Keratinocyte (primary cell): ENCODE data around the gene ZIC5.

Source experiments
- EZH2 ChIP-seq: IDR thresholded peaks from one replicate; pipeline ENCODE4 v1.6.1; 2012; ENCODE audit warnings: inconsistent platforms, mild to moderate bottlenecking, low read length, moderate library complexity
- TF ChIP-seq, protein P1 (sequence below), 3 experiments: IDR thresholded peaks in 1 of 3; conservative IDR thresholded peaks in 1 of 3; optimal IDR thresholded peaks in 1 of 3; 2 replicates in 2 of 3; 3 replicates in 1 of 3; pipeline versions ENCODE3 to v1.5.1; 2011; ENCODE audit warnings: low read length in 3 of 3, mild to moderate bottlenecking in 3 of 3, moderate library complexity in 2 of 3, control low read depth in 1 of 3, inconsistent platforms in 1 of 3; ENCODE audit not compliant: insufficient read depth in 2 of 3; ENCODE audit errors: extremely low read depth in 1 of 3

DNA sequence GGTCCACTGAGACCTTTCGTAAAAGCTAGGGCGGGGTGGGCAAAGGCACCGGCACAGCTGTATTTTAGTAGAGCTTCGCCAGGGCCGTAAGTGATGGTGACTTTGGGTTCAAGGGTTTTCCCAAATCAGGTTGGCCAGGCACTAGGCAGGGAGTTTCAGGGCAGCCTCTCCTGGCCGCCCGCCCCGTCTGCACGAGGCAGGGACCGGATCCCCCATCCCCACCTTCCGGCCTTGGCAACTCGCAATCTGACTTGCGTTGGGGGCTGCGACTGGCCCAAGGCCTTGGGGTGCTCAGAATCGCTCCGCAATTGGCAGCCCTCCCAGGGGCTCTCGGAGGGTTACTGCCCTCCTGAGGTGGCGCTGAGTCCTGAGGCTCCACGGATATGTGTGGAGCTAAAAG lies 4.1 kb upstream of the ZIC5 start:
- TF ChIP-seq, protein P1, sequence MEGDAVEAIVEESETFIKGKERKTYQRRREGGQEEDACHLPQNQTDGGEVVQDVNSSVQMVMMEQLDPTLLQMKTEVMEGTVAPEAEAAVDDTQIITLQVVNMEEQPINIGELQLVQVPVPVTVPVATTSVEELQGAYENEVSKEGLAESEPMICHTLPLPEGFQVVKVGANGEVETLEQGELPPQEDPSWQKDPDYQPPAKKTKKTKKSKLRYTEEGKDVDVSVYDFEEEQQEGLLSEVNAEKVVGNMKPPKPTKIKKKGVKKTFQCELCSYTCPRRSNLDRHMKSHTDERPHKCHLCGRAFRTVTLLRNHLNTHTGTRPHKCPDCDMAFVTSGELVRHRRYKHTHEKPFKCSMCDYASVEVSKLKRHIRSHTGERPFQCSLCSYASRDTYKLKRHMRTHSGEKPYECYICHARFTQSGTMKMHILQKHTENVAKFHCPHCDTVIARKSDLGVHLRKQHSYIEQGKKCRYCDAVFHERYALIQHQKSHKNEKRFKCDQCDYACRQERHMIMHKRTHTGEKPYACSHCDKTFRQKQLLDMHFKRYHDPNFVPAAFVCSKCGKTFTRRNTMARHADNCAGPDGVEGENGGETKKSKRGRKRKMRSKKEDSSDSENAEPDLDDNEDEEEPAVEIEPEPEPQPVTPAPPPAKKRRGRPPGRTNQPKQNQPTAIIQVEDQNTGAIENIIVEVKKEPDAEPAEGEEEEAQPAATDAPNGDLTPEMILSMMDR (optimal IDR thresholded peaks at IDR 0.05 in 1 of 3, IDR thresholded peaks at IDR 0.05 in 1 of 3, conservative IDR thresholded peaks at IDR 0.05 in 1 of 3; ENCODE audit: extremely low read depth in 1 of 3, insufficient read depth in 2 of 3, low read length in 3 of 3): no peak
- TF ChIP-seq EZH2: no peak
